Measurements from ENCODE around the gene ZBED4.

Gene ZBED4

DNA sequence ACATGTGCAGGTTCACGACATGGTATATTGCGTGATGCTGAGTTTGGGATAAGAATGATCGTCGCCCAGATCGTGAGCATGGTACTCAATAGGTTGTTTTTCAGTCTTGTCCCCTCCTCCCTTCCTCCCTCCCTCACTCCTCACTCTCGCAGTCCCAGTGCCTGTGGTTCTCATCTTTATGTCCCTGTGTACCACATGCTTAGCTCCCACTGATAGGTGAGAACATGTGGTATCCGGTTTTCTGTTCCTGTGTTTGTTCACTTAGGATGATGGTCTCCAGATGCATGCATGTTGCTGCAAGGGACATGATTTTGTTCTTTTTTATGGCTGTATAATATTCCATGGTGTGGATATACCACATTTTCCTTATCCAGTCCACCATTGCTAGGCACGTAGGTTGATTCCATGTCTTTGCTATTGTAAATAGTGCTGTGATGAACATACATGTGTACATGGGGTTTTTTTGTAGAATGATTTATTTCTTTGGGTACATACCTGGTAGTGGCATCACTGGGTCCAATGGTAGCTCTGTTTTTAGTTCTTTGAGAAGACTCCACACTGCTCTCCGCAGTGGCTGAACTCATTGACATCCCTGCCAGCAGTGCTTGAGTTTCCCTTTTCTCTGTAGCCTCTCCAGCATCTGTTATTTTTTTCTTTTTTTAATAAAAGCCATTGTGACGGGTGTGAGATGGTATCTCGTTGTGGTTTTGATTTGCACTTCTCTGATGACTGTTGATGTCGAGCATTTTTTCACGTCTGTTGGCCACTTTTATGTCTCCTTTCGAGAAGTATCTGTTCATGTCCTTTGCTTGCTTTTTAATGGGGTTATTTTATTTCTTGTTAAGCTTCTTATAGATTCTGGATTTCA lies 16.4 kb downstream of the ZBED4 start:
- TF ChIP-seq ZNF274 (IDR thresholded peaks at IDR 0.05; ENCODE audit: low read depth, low read length) = no peak
- no peak overlapping the region for H3K4me3 ChIP-seq (ENCODE audit: low read length)

DNA sequence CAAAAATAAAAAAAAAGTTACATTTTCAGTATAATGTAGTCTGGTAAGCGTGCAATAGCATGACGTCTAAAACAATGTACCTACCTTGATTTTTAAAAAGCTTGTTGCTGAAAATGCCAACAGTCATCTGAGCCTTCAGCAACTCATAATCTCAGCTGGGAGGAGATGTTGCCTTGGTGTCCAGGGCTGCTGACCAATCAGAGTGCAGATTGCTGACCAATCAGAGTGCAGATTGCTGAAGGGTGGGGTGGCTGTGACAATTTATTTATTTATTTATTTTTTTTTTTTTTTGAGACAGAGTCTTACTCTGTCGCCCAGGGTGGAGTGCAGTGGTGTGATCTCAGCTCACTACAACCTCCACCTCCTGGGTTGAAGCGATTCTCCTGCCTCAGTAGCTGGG lies 17.8 kb downstream of the ZBED4 start:
- no peak overlapping the region for H3K4me3 ChIP-seq (ENCODE audit: low read length)
- no peak for TF ChIP-seq ZNF274 (IDR thresholded peaks at IDR 0.05; ENCODE audit: low read depth, low read length)

DNA sequence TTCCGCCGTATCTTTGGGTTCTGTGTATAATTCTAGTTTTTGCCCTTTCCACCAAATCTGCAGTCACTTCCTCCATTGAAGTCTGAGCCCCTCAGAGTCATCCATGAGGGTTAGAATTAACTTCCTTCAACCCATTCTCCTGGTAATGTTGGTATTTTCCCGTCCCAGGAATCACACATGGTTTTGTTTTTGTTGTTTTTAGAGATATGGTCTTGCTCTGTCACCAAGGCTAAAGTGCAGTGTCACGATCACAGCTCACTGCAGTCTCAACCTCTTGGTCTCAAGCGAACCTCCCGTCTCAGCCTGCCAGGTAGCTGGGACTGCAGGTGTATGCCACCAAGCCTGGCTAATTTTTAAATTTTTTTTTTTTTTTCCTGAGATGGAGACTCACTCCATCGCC lies 18.7 kb downstream of the ZBED4 start:
- H3K4me3 ChIP-seq (ENCODE audit: low read length) = no peak overlapping the region
- no peak for TF ChIP-seq ZNF274 (IDR thresholded peaks at IDR 0.05; ENCODE audit: low read depth, low read length)

DNA sequence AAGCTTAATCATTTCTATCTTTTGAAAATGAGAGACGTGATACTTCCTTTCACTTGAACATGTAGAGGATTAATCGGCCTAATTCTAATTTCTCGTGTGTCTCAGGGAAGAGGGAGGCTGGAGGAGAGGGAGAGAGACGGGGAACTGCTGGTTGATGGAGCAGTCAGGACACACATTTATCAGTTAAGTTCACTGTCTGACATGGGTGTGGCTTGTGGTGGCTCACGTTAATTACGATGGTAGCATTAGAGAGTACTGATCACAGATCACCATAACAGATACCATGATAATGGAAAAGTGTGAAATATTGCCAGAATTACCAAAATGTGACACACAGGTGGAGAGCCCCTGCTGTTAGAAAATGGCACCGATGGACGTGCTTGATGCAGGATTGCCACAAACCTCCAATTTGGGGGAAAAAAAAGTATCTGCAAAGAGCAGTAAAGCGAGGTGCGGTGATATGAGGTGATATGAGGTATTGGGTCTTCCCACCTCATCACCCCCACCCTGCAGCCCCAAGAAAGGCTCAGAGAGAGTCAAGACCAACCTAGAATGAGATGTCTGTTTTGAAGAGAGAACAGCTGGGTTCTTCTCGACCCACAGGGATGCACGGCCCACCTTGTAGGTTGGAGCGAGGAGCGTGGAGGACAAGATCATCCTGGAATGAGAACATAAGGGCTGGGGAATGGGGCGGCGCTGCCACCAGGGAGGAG lies 19.7 kb downstream of the ZBED4 start:
- no peak for TF ChIP-seq ZNF274 (IDR thresholded peaks at IDR 0.05; ENCODE audit: low read depth, low read length)
- H3K4me3 ChIP-seq (ENCODE audit: low read length) = no peak overlapping the region

DNA sequence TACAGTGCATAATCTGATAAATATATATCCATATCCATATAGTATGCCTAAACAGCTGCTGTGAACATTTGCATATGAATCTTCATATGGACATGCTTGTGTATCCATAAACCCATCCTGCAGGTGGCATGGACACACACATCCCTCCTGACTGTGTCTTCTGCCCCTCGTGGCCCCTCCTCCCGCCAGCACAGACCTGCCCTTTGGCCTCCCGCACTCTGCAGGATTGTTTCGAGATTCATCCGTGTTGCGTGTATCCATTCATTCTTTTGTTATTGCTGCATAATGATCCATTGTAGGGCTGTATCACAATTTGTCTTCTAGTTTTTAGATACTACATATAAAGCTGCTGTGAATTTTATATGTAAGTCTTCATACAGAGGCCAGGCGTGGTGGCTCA lies 24.0 kb downstream of the ZBED4 start:
- H3K4me3 ChIP-seq (ENCODE audit: low read length) = no peak overlapping the region
- no peak for TF ChIP-seq ZNF274 (IDR thresholded peaks at IDR 0.05; ENCODE audit: low read depth, low read length)

DNA sequence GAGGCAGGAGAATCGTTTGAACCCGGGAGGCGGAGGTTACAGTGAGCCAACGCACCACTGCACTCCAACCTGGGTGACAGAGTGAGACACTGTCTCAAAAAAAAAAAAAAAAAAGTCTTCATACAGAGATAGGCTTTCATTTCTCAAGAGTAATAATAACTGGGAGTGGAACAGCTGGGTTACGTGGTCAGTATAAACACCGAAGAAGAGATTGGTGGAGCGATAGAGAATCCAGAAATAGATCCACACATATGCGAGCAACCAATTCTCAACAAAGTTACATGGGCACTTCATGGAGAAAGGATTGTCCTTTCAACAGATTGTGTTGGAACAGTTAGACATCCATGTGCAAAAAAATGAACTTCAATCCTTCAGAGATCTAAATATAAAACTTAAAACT lies 24.6 kb downstream of the ZBED4 start:
- TF ChIP-seq ZNF274 (IDR thresholded peaks at IDR 0.05; ENCODE audit: low read depth, low read length) = no peak

DNA sequence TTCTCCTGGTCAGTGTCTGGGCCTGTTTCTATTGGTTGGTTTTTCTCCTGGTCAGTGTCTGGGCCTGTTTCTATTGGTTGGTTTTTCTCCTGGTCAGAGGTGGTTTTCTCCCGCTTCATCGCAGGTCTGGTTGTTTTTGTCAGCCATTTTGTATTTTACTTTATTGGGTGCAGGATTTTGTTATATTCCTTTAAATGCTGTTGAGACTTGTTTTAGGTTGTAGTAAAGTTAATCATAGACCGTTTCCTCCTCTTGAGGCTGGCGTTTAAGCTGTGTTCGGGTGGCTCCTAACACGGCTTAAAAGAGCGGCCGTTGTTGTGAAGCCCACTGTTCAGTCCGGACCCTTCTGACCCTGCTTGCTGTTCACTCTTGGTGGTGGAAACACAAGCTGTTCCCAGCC lies 26.2 kb downstream of the ZBED4 start:
- TF ChIP-seq ZNF274 (IDR thresholded peaks at IDR 0.05; ENCODE audit: low read depth, low read length) = no peak
- no peak overlapping the region for H3K4me3 ChIP-seq (ENCODE audit: low read length)

More for the DNA sequence above, 24.6 kb downstream of the ZBED4 start:
- H3K4me3 ChIP-seq (ENCODE audit: low read length) = no peak overlapping the region

DNA sequence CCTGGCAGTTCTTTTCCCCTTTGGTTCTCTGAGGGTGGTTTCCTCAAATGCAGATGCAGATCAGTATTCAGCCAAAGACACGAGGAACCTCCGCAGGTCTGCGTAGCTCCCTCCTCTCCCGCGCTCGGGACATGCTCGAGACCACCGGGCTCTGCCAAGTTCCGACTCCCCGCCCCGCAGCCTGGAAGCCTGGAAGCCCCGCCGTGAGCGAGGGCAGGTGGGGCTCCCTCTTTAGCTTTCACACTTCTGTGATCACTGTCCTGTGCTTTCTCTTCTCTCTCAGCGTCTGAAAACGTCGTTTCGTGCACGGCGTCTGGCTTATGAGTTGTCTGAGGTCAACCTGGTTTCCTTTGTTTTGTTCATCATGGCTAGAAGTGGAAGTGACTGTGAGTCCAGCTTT lies 26.6 kb downstream of the ZBED4 start:
- no peak overlapping the region for H3K4me3 ChIP-seq (ENCODE audit: low read length)
- TF ChIP-seq ZNF274 (IDR thresholded peaks at IDR 0.05; ENCODE audit: low read depth, low read length) = no peak

DNA sequence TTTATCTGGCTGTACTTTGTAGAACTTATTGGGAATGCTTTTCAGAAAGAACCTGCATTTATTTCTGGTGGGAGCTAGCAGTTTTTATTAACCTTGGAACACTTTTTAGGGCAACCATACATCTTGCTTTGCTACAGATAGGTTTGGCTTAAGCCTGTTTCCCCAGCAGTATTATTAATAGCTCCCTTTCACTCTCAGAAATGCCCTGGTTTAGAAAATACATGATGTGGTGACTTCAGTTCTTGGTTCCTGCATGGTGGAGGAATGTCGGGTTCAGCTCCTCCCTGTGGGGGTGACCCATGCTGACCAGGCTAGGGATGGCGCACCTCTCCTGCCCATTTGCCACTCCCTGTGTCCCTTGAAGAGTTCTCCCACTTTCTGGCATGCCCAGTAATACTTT lies 28.2 kb downstream of the ZBED4 start:
- peak overlapping the region; percentile 43; the same call in 1 of the 2 replicates for H3K4me3 ChIP-seq (ENCODE audit: low read length)
- no peak for TF ChIP-seq ZNF274 (IDR thresholded peaks at IDR 0.05; ENCODE audit: low read depth, low read length)

DNA sequence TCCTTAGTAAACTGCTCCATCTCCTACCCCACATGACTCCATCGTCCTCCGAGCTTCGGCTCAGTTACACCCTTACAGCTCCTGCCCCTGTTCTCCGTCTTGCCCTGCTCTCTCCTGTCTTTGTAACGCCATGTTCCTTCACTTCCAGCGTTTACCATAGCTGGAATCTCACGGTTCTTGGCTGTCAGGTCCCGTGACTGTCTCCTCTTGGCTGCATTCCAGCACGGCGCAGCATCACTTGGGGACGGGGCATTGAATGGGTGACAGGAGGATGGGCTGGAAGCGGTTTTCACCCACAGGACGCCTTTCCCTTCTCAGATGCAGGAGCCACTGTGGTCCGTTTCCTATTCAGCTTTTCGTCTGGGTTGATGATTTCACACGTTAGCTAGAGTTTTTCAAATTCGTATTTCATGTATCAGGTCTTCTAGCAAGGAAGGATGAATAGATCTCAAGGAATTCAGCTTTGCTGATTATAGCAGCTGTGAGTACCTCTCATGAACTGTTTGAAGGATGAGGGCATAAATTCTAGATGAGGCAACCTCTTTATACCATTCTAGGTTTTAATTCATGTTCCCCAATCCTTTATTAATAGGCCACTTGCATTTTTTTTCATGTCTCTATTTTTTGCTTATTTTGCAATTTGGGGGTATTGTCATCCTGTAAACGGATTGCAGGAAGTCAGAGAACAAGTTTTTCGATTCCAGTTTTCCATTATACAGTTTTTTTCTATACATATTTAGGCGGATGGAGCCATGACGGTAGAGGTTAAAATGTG lies 29.1 kb downstream of the ZBED4 start:
- no peak for TF ChIP-seq ZNF274 (IDR thresholded peaks at IDR 0.05; ENCODE audit: low read depth, low read length)

DNA sequence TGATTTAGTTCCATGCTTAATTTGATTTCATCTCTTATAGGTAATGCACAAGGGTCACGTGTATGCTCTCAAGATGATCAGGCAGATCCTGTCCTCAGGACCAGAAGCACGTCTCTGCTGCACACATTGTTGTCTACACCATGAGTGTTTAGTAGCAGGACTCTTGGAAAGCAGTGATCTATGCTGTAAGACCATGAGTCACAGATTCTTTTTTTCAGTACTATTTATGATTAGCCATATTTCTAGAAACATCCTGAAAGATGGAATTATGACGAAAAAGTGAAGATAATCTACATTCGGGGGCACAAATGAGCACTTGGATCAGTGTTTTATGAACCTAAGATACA lies 29.6 kb downstream of the ZBED4 start:
- no peak for TF ChIP-seq ZNF274 (IDR thresholded peaks at IDR 0.05; ENCODE audit: low read depth, low read length)
- no peak overlapping the region for H3K4me3 ChIP-seq (ENCODE audit: low read length)

More for the DNA sequence above, 29.1 kb downstream of the ZBED4 start:
- H3K4me3 ChIP-seq (ENCODE audit: low read length) = no peak overlapping the region

DNA sequence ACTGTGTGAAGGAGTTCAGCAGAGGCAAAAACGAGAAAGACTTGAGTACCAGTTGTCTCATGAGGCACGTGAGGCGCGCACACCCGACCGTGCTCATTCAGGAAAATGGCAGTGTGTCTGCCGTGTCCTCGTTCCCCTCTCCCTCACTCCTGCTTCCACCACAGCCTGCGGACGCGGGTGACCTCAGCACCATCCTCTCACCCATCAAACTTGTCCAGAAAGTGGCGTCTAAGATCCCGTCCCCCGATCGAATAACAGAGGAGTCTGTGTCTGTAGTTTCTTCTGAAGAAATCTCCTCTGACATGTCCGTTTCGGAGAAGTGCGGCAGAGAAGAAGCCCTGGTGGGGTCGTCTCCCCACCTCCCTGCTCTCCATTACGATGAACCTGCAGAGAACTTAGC lies 30.4 kb downstream of the ZBED4 start:
- no peak for TF ChIP-seq ZNF274 (IDR thresholded peaks at IDR 0.05; ENCODE audit: low read depth, low read length)
- H3K4me3 ChIP-seq (ENCODE audit: low read length) = no peak overlapping the region

DNA sequence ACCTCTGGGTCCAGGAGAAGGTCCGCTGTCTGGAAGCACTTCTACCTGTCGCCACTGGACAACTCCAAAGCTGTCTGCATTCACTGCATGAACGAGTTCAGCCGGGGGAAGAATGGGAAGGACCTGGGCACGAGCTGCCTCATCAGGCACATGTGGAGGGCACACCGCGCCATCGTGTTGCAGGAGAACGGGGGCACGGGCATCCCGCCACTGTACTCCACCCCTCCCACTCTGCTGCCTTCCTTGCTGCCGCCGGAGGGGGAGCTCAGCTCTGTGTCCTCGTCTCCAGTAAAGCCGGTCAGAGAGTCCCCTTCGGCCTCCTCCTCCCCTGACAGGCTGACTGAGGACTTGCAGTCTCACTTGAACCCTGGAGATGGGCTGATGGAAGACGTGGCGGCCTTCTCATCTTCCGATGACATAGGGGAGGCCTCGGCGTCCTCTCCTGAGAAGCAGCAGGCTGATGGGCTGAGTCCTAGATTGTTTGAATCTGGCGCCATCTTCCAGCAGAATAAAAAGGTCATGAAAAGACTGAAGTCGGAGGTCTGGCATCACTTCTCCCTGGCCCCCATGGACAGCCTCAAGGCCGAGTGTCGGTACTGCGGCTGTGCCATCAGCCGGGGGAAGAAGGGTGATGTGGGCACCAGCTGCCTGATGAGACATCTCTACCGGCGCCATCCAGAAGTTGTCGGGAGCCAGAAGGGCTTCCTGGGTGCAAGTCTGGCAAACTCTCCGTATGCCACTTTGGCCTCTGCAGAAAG lies 31.0 kb downstream of the ZBED4 start:
- no peak for TF ChIP-seq ZNF274 (IDR thresholded peaks at IDR 0.05; ENCODE audit: low read depth, low read length)

DNA sequence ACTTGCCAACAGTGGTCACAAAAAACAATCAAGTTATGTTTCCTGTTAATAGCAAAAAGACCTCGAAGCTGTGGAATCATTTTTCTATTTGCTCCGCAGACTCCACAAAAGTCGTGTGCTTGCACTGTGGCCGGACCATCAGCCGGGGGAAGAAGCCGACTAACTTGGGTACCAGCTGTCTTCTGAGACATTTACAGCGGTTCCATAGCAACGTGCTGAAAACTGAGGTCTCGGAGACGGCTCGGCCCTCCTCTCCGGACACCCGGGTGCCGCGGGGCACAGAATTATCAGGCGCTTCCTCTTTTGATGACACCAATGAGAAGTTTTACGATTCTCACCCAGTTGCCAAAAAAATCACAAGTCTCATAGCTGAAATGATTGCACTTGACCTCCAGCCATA lies 31.6 kb downstream of the ZBED4 start:
- no peak overlapping the region for H3K4me3 ChIP-seq (ENCODE audit: low read length)
- TF ChIP-seq ZNF274 (IDR thresholded peaks at IDR 0.05; ENCODE audit: low read depth, low read length) = no peak

More for the DNA sequence above, 31.0 kb downstream of the ZBED4 start:
- H3K4me3 ChIP-seq (ENCODE audit: low read length) = no peak overlapping the region
